Pulmonary artery endothelial cell (primary cell): ENCODE measurements around the gene FANCD2. TPM values are rescaled to one million over a fixed set of nuclear protein-coding genes. Genes with fewer than 3 reads are reported as not detected.
"Not testable (repeated sequence)": the region's sequence is repeated elsewhere in the genome, so short reads cannot be mapped to it uniquely, and the experiment has no call there.

Experiments used
- DNase-seq: peaks from one replicate; pipeline ENCODE4 v3.0.0-alpha.2; 2011; ENCODE audit warnings: low read depth, low spot score
- total RNA-seq: library from RNA; depleted of rRNA; stranded (reverse); fragments of >200 nt; gene quantifications from 2 replicates; pipeline ENCODE4 v1.2.3, GENCODE V29; 2014

Gene FANCD2
- total RNA-seq, result 22.0 and 34.0 TPM in 2 replicates

- DNase-seq, result peak; percentile 43
Observed at GRCh38 chr3:10026084-10026890, at the start of gene FANCD2. TSS of gene FANCD2 (plus strand) at chr3:10026437. CDS start at chr3:10028658, 2,221 bp downstream.

GRCh38 chr3:9976721-9977709, 49.2 kb upstream of the FANCD2 start:
- peak; percentile 95 for DNase-seq

GRCh38 chr3:9978710-9979305, 47.4 kb upstream of the FANCD2 start:
- no peak for DNase-seq

GRCh38 chr3:9980251-9980650, 46.0 kb upstream of the FANCD2 start:
- DNase-seq, result no peak

GRCh38 chr3:9986230-9986725, 40.0 kb upstream of the FANCD2 start:
- DNase-seq, result no peak

GRCh38 chr3:9994086-9994844, 32.0 kb upstream of the FANCD2 start:
- no peak for DNase-seq

- DNase-seq, result no peak
Observed at GRCh38 chr3:10000686-10001085, 25.6 kb upstream of the FANCD2 start.

GRCh38 chr3:10002951-10003350, 23.3 kb upstream of the FANCD2 start:
- no peak for DNase-seq

- DNase-seq, result no peak
Observed at GRCh38 chr3:10004506-10004905, 21.7 kb upstream of the FANCD2 start.

GRCh38 chr3:10004960-10005564, 21.2 kb upstream of the FANCD2 start:
- no peak for DNase-seq

GRCh38 chr3:10006048-10006761, 20.0 kb upstream of the FANCD2 start:
- DNase-seq, result no peak

- no peak for DNase-seq
Observed at GRCh38 chr3:10006762-10007090, 19.5 kb upstream of the FANCD2 start.

- no peak for DNase-seq
Observed at GRCh38 chr3:10007126-10007782, 19.0 kb upstream of the FANCD2 start.

- not testable (repeated sequence) for DNase-seq
Observed at GRCh38 chr3:10008216-10008587, 18.0 kb upstream of the FANCD2 start.

- no peak for DNase-seq
Observed at GRCh38 chr3:10008588-10009344, 17.5 kb upstream of the FANCD2 start.

- DNase-seq, result no peak
Observed at GRCh38 chr3:10010421-10010877, 15.8 kb upstream of the FANCD2 start.

- peak; percentile 50 for DNase-seq
Observed at GRCh38 chr3:10010878-10011465, 15.3 kb upstream of the FANCD2 start.

GRCh38 chr3:10011631-10012030, 14.6 kb upstream of the FANCD2 start:
- no peak for DNase-seq
